ENCODE results near the gene MRGPRX4.

DNA sequence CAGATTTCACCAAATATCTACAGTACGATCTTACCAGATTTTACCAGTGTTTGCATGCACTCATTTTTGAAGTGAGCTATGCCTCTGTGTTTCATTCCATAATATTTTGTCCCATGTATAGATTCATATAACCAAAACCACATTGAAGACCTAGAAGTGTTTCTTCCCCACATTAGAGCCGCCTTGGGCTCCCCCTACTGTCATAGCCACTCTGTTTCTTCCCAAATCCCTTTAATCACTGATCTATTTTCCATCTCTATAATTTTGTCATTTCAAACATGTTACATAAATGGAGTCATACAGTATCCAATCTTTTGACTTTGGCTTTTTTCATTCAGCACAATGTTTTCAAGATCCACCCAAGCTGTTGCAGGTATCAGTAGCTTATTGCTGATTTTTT, 27.6 kb upstream of the MRGPRX4 start:
- no peak for TF ChIP-seq POLR2A (IDR thresholded peaks at IDR 0.05)
- TF ChIP-seq CTCF (IDR thresholded peaks at IDR 0.05): no peak
- no peak for TF ChIP-seq POLR2AphosphoS5 (IDR thresholded peaks at IDR 0.05)

All from breast epithelium (tissue), 3 donors.